ENCODE data around the gene KCNMB2. TPM values are rescaled to one million over a fixed set of nuclear protein-coding genes. Genes with fewer than 3 reads are reported as not detected.

KCNMB2 gene
- total RNA-seq, 5 donors from 2014 or later (not counting 1 experiment from before 2014, with no cell fraction given), result not detected

- no peak overlapping the region for H3K27ac Mint-ChIP-seq
- no CpG with 5 or more reads among the region's 4 CpGs for WGBS (ENCODE audit: insufficient coverage)
- H3K36me3 Mint-ChIP-seq, result no peaks in the 10 kb centered on the region
Observed at GRCh38 chr3:178714925-178715832, 178.9 kb downstream of the KCNMB2 start.

GRCh38 chr3:178718995-178719635 lies 182.9 kb downstream of the KCNMB2 start:
- ATAC-seq (replicated peaks in 1 of 4) (no peak), DNase-seq (no peak)
- H3K4me1 Mint-ChIP-seq, result no peaks in the 10 kb centered on the region
- Histone ChIP-seq H3K27me3 (replicated peaks in 1 of 2; ENCODE audit: control insufficient read depth in 2 of 2, extremely low read depth in 1 of 2, insufficient read depth in 2 of 2, low read length in 1 of 2) (no peaks in the 10 kb centered on the region), H3K4me3 (ENCODE audit: control insufficient read depth in 1 of 2, extremely low read depth in 1 of 2, low read length in 1 of 2) (no peak overlapping the region), H3K36me3 (ENCODE audit: control insufficient read depth in 2 of 2, extremely low read depth in 1 of 2, insufficient read depth in 1 of 2, low read length in 1 of 2) (no peaks in the 10 kb centered on the region), H3K27ac (ENCODE audit: low read length) (no peak overlapping the region), H3K4me1 (ENCODE audit: control insufficient read depth in 1 of 2, extremely low read depth in 1 of 2, insufficient read depth in 2 of 2, low read length in 2 of 2) (no peaks in the 10 kb centered on the region), H3K9me3 (no peaks in the 10 kb centered on the region)
- no peaks in the 10 kb centered on the region for H3K36me3 Mint-ChIP-seq
- H3K4me3 Mint-ChIP-seq, result no peak overlapping the region
- H3K9me3 Mint-ChIP-seq, result peaks cover 5 to 11% (median 7%) of the 10 kb centered on the region in 3 donors
- ChIA-PET CTCF (no interaction called here), POLR2A (no interaction called here)
- no peak overlapping the region for H3K27ac Mint-ChIP-seq
- no peaks in the 10 kb centered on the region for H3K27me3 Mint-ChIP-seq
- 100% methylated on average over 1 of the region's 1 CpG for WGBS (ENCODE audit: insufficient coverage)

More at GRCh38 chr3:178714925-178715832, 178.9 kb downstream of the KCNMB2 start:
- Histone ChIP-seq H3K4me3 (ENCODE audit: control insufficient read depth in 1 of 2, extremely low read depth in 1 of 2, low read length in 1 of 2) (no peak overlapping the region), H3K27ac (ENCODE audit: low read length) (no peak overlapping the region), H3K36me3 (ENCODE audit: control insufficient read depth in 2 of 2, extremely low read depth in 1 of 2, insufficient read depth in 1 of 2, low read length in 1 of 2) (no peaks in the 10 kb centered on the region), H3K9me3 (no peaks in the 10 kb centered on the region), H3K27me3 (replicated peaks in 1 of 2; ENCODE audit: control insufficient read depth in 2 of 2, extremely low read depth in 1 of 2, insufficient read depth in 2 of 2, low read length in 1 of 2) (no peaks in the 10 kb centered on the region), H3K4me1 (ENCODE audit: control insufficient read depth in 1 of 2, extremely low read depth in 1 of 2, insufficient read depth in 2 of 2, low read length in 2 of 2) (no peaks in the 10 kb centered on the region)
- no peak for ATAC-seq (replicated peaks in 1 of 4)
- POLR2A ChIA-PET, result interaction anchor here in 1 of 2 donors (0.7 kb wide), 1 partner anchor 35 kb away, joined by 6 read pairs; no protein-coding TSS in a partner anchor
- H3K9me3 Mint-ChIP-seq, result no peaks in the 10 kb centered on the region
- no peak for DNase-seq
- H3K4me3 Mint-ChIP-seq, result no peak overlapping the region
- H3K27me3 Mint-ChIP-seq, result no peaks in the 10 kb centered on the region
- H3K4me1 Mint-ChIP-seq, result no peaks in the 10 kb centered on the region
- CTCF ChIA-PET, result no interaction called here

GRCh38 chr3:178732824-178733223 lies 196.6 kb downstream of the KCNMB2 start:
- H3K4me1 Mint-ChIP-seq, result no peaks in the 10 kb centered on the region
- no peak for DNase-seq
- Histone ChIP-seq H3K36me3 (ENCODE audit: control insufficient read depth in 2 of 2, extremely low read depth in 1 of 2, insufficient read depth in 1 of 2, low read length in 1 of 2) (no peaks in the 10 kb centered on the region), H3K4me1 (ENCODE audit: control insufficient read depth in 1 of 2, extremely low read depth in 1 of 2, insufficient read depth in 2 of 2, low read length in 2 of 2) (no peaks in the 10 kb centered on the region), H3K9me3 (no peaks in the 10 kb centered on the region), H3K27ac (ENCODE audit: low read length) (no peak overlapping the region), H3K4me3 (ENCODE audit: control insufficient read depth in 1 of 2, extremely low read depth in 1 of 2, low read length in 1 of 2) (no peak overlapping the region), H3K27me3 (replicated peaks in 1 of 2; ENCODE audit: control insufficient read depth in 2 of 2, extremely low read depth in 1 of 2, insufficient read depth in 2 of 2, low read length in 1 of 2) (peaks cover 0 to 2% of the 10 kb centered on the region in 2 experiments)
- peaks cover 0 to 6% (median 0%) of the 10 kb centered on the region in 3 donors for H3K9me3 Mint-ChIP-seq
- H3K27ac Mint-ChIP-seq, result no peak overlapping the region
- H3K4me3 Mint-ChIP-seq, result no peak overlapping the region
- no peak for ATAC-seq (replicated peaks in 1 of 4)
- WGBS (ENCODE audit: insufficient coverage), result no CpG with 5 or more reads among the region's 4 CpGs
- no peaks in the 10 kb centered on the region for H3K36me3 Mint-ChIP-seq
- POLR2A ChIA-PET, result no interaction called here
- CTCF ChIA-PET, result no interaction called here
- H3K27me3 Mint-ChIP-seq, result peaks cover 0 to 6% of the 10 kb centered on the region in 2 donors

GRCh38 chr3:178735032-178735674 lies 198.9 kb downstream of the KCNMB2 start:
- Mint-ChIP-seq H3K4me3 (no peak overlapping the region), H3K4me1 (no peaks in the 10 kb centered on the region), H3K27ac (no peak overlapping the region), H3K9me3 (peaks cover 0 to 6% (median 0%) of the 10 kb centered on the region in 3 donors), H3K27me3 (peaks cover 0 to 10% of the 10 kb centered on the region in 2 donors), H3K36me3 (no peaks in the 10 kb centered on the region)
- Histone ChIP-seq H3K27me3 (replicated peaks in 1 of 2; ENCODE audit: control insufficient read depth in 2 of 2, extremely low read depth in 1 of 2, insufficient read depth in 2 of 2, low read length in 1 of 2) (peaks cover 0 to 2% of the 10 kb centered on the region in 2 experiments), H3K27ac (ENCODE audit: low read length) (no peak overlapping the region), H3K4me1 (ENCODE audit: control insufficient read depth in 1 of 2, extremely low read depth in 1 of 2, insufficient read depth in 2 of 2, low read length in 2 of 2) (no peaks in the 10 kb centered on the region), H3K4me3 (ENCODE audit: control insufficient read depth in 1 of 2, extremely low read depth in 1 of 2, low read length in 1 of 2) (no peak overlapping the region), H3K9me3 (no peaks in the 10 kb centered on the region), H3K36me3 (ENCODE audit: control insufficient read depth in 2 of 2, extremely low read depth in 1 of 2, insufficient read depth in 1 of 2, low read length in 1 of 2) (no peaks in the 10 kb centered on the region)
- ATAC-seq (replicated peaks in 1 of 4), result no peak
- ChIA-PET CTCF (no interaction called here), POLR2A (interaction anchor here in 1 of 2 donors (0.5 kb wide), 1 partner anchor 81 kb away, joined by 3 read pairs; no protein-coding TSS in a partner anchor)
- WGBS (ENCODE audit: insufficient coverage), result no CpG with 5 or more reads among the region's 4 CpGs
- DNase-seq, result no peak

GRCh38 chr3:178736300-178736699 lies 200.1 kb downstream of the KCNMB2 start:
- Mint-ChIP-seq H3K4me1 (no peaks in the 10 kb centered on the region), H3K36me3 (no peaks in the 10 kb centered on the region), H3K4me3 (no peak overlapping the region), H3K27ac (no peak overlapping the region), H3K9me3 (no peaks in the 10 kb centered on the region), H3K27me3 (peaks cover 0 to 4% of the 10 kb centered on the region in 2 donors)
- H3K9me3 ChIP-seq, result no peaks in the 10 kb centered on the region
- WGBS (ENCODE audit: insufficient coverage), result no CpG with 5 or more reads among the region's 3 CpGs
- no peak overlapping the region for H3K4me3 ChIP-seq (ENCODE audit: control insufficient read depth in 1 of 2, extremely low read depth in 1 of 2, low read length in 1 of 2)
- H3K4me1 ChIP-seq (ENCODE audit: control insufficient read depth in 1 of 2, extremely low read depth in 1 of 2, insufficient read depth in 2 of 2, low read length in 2 of 2), result no peaks in the 10 kb centered on the region
- no peaks in the 10 kb centered on the region for H3K36me3 ChIP-seq (ENCODE audit: control insufficient read depth in 2 of 2, extremely low read depth in 1 of 2, insufficient read depth in 1 of 2, low read length in 1 of 2)
- no peak for DNase-seq
- no peak for ATAC-seq (replicated peaks in 1 of 4)
- peaks cover 0 to 2% of the 10 kb centered on the region in 2 experiments for H3K27me3 ChIP-seq (replicated peaks in 1 of 2; ENCODE audit: control insufficient read depth in 2 of 2, extremely low read depth in 1 of 2, insufficient read depth in 2 of 2, low read length in 1 of 2)
- ChIA-PET CTCF (no interaction called here), POLR2A (no interaction called here)
- H3K27ac ChIP-seq (ENCODE audit: low read length), result no peak overlapping the region

GRCh38 chr3:178739720-178740119 lies 203.5 kb downstream of the KCNMB2 start:
- H3K4me1 ChIP-seq (ENCODE audit: control insufficient read depth in 1 of 2, extremely low read depth in 1 of 2, insufficient read depth in 2 of 2, low read length in 2 of 2), result no peaks in the 10 kb centered on the region
- H3K4me3 ChIP-seq (ENCODE audit: control insufficient read depth in 1 of 2, extremely low read depth in 1 of 2, low read length in 1 of 2), result no peak overlapping the region
- H3K4me1 Mint-ChIP-seq, result no peaks in the 10 kb centered on the region
- no peaks in the 10 kb centered on the region for H3K27me3 ChIP-seq (replicated peaks in 1 of 2; ENCODE audit: control insufficient read depth in 2 of 2, extremely low read depth in 1 of 2, insufficient read depth in 2 of 2, low read length in 1 of 2)
- CTCF ChIA-PET, result no interaction called here
- H3K9me3 Mint-ChIP-seq, result no peaks in the 10 kb centered on the region
- H3K4me3 Mint-ChIP-seq, result no peak overlapping the region
- DNase-seq (no peak), ATAC-seq (replicated peaks in 1 of 4) (no peak)
- no peak overlapping the region for H3K27ac ChIP-seq (ENCODE audit: low read length)
- H3K36me3 ChIP-seq (ENCODE audit: control insufficient read depth in 2 of 2, extremely low read depth in 1 of 2, insufficient read depth in 1 of 2, low read length in 1 of 2), result no peaks in the 10 kb centered on the region
- 80% methylated on average over 1 of the region's 3 CpGs for WGBS (ENCODE audit: insufficient coverage)
- POLR2A ChIA-PET, result no interaction called here
- peaks cover 0 to 12% of the 10 kb centered on the region in 2 donors for H3K27me3 Mint-ChIP-seq
- H3K36me3 Mint-ChIP-seq, result no peaks in the 10 kb centered on the region
- H3K9me3 ChIP-seq, result no peaks in the 10 kb centered on the region
- no peak overlapping the region for H3K27ac Mint-ChIP-seq
